IPS-18a (cell line): ENCODE data around the gene MGLL.

Experiments used
- H3K27ac ChIP-seq: one replicate; pipeline ENCODE4 v1.5.1; 2013; ENCODE audit warnings: low read length
- H3K27me3 ChIP-seq: one replicate; pipeline ENCODE4 v1.6.1; 2013; ENCODE audit warnings: mild to moderate bottlenecking, low read length; ENCODE audit not compliant: control insufficient read depth, insufficient read depth
- H3K36me3 ChIP-seq: one replicate; pipeline ENCODE4 v1.6.1; 2013; ENCODE audit warnings: low read depth, low read length; ENCODE audit not compliant: control insufficient read depth
- H3K4me1 ChIP-seq: one replicate; pipeline ENCODE4 v1.6.1; 2013; ENCODE audit warnings: low read depth, low read length; ENCODE audit not compliant: control insufficient read depth
- H3K4me3 ChIP-seq: one replicate; pipeline ENCODE4 v1.5.1; 2013; ENCODE audit warnings: low read length
- H3K9ac ChIP-seq: one replicate; pipeline ENCODE4 v1.6.1; 2013; ENCODE audit warnings: mild to moderate bottlenecking, low read length, moderate library complexity
- H3K9me3 ChIP-seq: one replicate; pipeline ENCODE4 v1.6.1; 2013; ENCODE audit warnings: low read depth, low read length; ENCODE audit not compliant: control insufficient read depth

Gene MGLL

DNA sequence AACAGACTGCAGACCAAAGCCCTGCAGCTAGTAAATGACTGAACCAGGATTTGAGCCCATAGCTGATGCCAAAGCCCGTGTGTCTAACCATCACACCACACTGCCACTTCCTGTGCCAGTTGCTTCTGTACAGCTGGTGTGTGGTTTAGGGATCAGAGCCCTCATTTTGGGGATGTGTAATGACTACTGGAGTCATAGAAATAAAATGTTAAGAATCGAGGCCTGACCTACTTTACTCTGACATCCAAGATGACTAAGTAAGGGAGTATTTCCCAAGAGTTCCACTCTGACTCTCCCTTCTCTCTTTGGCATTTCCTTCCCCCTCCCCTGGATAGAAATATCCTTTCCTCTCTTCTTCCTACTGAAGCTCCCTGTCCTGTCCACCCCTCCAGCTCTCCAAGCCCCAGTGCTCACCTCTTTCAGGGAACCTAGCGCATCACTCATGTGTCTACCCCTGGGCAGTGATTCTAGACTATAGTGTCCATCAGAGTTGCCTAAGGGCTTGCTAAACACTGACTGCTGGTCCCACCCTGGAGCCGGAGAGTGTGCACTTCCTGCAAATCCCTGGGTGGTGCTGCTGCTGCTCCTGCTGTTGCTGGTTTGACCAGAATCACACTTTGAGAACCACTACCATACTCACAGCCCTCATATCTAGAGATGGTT lies 53.8 kb downstream of the MGLL start:
- H3K9ac ChIP-seq = no peak overlapping the region
- no peaks in the 10 kb centered on the region for H3K27me3 ChIP-seq
- H3K4me1 ChIP-seq = no peaks in the 10 kb centered on the region
- no peaks in the 10 kb centered on the region for H3K36me3 ChIP-seq
- H3K9me3 ChIP-seq = no peaks in the 10 kb centered on the region
- H3K27ac ChIP-seq = no peak overlapping the region
- no peak overlapping the region for H3K4me3 ChIP-seq

DNA sequence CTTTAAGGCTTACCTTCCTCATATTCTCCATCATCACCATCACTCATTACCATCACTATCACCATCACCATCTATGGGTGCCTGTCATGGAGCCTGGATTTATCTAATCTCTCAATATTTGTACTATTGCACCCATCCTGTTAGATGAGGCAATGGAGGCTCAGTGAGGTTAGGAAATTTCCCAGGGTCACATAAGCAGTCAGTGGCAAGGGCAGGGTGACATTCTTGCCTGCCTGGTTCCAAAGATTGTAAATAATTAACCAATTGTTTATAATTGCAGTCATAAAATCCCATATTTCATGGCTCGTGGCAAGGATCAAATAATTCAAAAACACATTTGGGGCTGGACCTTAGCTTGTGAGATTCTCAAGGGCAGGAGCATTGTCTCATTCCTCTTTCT lies 55.2 kb downstream of the MGLL start:
- Histone ChIP-seq H3K9ac (no peak overlapping the region), H3K9me3 (no peaks in the 10 kb centered on the region), H3K4me3 (no peak overlapping the region), H3K36me3 (no peaks in the 10 kb centered on the region), H3K27ac (no peak overlapping the region), H3K4me1 (peaks cover under 1% of the 10 kb centered on the region), H3K27me3 (no peaks in the 10 kb centered on the region)

DNA sequence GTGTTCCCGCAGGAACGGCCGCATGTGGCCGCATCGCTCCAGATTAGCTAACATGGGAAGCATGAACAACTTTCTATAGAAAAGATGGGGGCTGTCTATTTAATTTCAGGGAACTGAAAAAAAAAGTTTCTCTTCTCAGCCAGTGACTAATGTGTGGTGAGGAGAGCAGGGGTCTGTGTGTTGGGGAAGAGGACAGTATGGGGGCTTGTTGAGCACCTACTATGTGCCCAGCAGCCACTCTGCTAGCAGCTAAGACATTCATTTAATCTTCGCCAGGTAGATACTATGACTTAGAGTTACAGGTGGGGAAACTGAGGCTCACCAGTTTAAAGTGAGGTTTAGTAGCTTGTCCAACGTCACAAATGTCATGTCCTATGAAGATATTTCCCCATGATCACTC lies 56.6 kb downstream of the MGLL start:
- Histone ChIP-seq H3K4me1 (peaks cover 5% of the 10 kb centered on the region), H3K9ac (no peak overlapping the region), H3K4me3 (no peak overlapping the region), H3K27ac (no peak overlapping the region), H3K9me3 (no peaks in the 10 kb centered on the region), H3K36me3 (no peaks in the 10 kb centered on the region), H3K27me3 (no peaks in the 10 kb centered on the region)

DNA sequence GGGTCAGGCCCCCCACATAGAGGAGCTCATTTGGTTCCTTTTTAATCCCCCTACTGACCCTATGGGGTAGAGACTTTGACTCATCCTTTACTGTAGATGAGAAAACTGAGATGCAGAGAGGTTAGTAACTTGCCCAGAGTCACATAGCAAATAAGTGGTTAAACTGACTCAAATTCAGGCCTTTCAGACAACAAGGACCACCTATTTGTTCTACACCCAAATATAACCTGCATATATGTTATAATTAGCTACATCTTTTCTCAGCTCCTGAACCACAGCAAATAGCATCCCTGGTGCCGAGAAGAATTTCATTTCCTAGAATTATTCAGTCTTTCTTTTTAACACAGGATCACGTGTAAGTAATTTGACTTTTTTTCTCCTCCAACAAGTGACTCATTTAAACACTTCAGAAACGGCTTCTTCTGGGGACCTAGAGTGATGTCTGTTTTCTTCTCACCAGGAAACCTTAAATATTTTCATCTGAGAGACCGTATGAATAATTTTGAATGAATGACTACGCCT lies 57.4 kb downstream of the MGLL start:
- H3K9me3 ChIP-seq = no peaks in the 10 kb centered on the region
- H3K27me3 ChIP-seq = no peaks in the 10 kb centered on the region
- no peaks in the 10 kb centered on the region for H3K36me3 ChIP-seq
- H3K9ac ChIP-seq = no peak overlapping the region
- H3K27ac ChIP-seq = no peak overlapping the region
- H3K4me1 ChIP-seq = peaks cover 5% of the 10 kb centered on the region
- H3K4me3 ChIP-seq = no peak overlapping the region

DNA sequence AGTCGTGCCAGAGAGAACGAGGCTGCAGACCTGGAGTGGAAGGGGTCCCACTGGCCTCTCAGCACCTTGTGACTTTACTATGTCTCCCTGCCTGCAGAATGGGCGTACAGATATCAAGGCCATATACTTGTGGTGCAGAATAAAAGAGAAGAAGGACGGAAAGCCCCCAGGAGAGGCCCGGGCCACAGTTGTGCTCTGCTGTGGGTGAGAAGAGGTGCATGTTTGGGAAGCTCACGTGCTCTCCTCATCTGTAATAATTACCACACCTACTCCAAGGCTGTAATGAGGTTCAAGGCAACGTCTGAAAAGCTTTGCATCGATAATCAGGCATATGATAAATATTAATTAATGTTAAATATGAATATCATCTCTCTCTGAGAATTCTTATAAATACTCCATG lies 58.0 kb downstream of the MGLL start:
- Histone ChIP-seq H3K27ac (no peak overlapping the region), H3K4me3 (no peak overlapping the region), H3K36me3 (no peaks in the 10 kb centered on the region), H3K9me3 (no peaks in the 10 kb centered on the region), H3K4me1 (peaks cover 5% of the 10 kb centered on the region), H3K27me3 (no peaks in the 10 kb centered on the region), H3K9ac (no peak overlapping the region)

DNA sequence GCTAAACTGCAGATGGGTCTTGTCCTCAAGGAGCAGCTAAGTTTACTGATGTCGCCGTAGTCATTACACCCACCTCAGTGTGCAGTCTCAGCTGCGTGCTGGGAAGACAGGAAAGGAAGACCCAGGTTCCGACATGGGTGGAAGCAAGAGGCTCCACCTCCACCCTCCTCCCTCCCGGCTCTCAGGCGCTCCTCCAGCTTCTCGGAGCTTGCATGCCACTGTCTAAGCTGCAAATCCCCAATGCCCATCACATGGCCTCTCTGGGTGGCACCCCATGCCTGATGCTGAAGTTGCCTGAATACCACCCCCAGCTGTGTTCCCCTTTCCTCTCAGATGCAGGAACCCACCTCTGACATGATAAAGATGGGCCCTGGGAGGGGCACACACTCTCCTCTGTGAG lies 58.5 kb downstream of the MGLL start:
- Histone ChIP-seq H3K36me3 (no peaks in the 10 kb centered on the region), H3K4me3 (no peak overlapping the region), H3K4me1 (peaks cover 5% of the 10 kb centered on the region), H3K27me3 (no peaks in the 10 kb centered on the region), H3K9me3 (no peaks in the 10 kb centered on the region), H3K27ac (no peak overlapping the region), H3K9ac (no peak overlapping the region)

DNA sequence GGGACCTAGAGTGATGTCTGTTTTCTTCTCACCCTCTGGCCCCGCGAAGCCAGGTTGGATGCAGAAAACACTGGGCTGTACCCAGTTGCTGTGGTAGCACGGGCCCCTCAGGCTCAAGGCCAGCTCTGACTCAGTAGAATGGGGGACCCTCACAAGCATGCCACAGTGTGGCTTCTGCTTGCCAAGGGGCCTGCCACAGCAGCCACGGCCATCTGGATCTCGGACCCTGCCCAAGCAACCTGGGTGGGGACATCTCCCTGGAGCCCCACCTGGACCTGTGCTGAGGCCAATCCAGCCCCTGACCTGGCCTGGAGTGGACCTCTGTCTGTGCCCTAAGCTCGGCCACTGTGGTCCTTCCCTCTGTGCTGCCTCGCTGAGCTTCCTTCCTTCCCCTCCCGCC lies 59.0 kb downstream of the MGLL start:
- H3K9ac ChIP-seq = no peak overlapping the region
- no peaks in the 10 kb centered on the region for H3K9me3 ChIP-seq
- no peak overlapping the region for H3K4me3 ChIP-seq
- no peaks in the 10 kb centered on the region for H3K36me3 ChIP-seq
- peaks cover 5% of the 10 kb centered on the region for H3K4me1 ChIP-seq
- H3K27me3 ChIP-seq = no peaks in the 10 kb centered on the region
- H3K27ac ChIP-seq = no peak overlapping the region

DNA sequence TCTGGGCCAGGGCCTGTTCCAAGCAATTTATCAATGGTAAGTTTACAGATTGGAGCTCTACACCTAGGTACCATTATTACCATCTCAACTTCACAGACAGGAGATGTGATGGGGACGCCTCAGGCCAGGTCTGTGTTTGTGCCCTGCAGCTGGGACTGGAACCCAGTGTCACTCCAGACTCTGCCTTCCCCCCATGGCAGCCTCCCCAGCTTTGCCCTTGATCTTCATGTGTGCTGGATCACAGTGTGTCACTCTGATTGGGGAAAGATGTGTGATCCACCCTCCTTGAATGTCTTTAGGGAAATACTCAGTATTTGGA lies 59.6 kb downstream of the MGLL start:
- H3K4me3 ChIP-seq = no peak overlapping the region
- H3K9me3 ChIP-seq = no peaks in the 10 kb centered on the region
- H3K9ac ChIP-seq = no peak overlapping the region
- peaks cover 5% of the 10 kb centered on the region for H3K4me1 ChIP-seq
- no peaks in the 10 kb centered on the region for H3K27me3 ChIP-seq
- no peak overlapping the region for H3K27ac ChIP-seq
- no peaks in the 10 kb centered on the region for H3K36me3 ChIP-seq

DNA sequence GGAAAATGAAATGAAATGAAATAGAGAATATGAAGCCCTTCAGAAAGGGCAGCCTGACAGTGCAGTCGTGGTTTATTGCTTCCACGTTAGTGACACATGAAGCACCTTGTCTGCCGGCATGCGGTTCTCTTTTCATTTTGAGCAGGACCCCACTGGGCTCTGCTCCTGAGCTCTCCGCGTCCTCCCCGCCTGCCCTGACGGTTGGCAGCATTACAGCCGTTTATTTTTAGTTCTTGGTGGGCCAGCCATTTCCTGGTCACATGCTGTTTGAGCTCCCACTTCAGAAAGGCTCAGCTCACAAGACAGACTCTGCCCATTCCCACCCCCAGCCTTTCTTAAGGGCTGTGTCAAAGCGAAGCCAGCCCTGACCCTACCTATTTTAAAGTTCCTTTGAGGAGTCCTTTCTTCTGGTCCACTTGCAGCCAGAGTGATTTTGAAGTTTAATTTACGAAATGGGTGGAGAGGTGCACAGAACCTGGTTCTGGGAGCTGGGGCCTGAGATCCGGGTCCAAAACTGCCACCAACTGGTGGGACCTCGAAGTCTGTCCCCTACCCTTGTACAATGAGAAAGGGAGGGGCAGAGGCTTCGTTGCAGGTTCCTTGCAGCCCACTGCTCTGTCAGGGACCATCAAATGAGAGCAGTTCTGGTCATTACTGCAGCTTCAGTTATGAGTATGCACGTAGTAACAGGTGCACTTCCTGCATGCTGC lies 60.1 kb downstream of the MGLL start:
- no peak overlapping the region for H3K9ac ChIP-seq
- H3K27ac ChIP-seq = no peak overlapping the region
- H3K4me1 ChIP-seq = peaks cover 5% of the 10 kb centered on the region

DNA sequence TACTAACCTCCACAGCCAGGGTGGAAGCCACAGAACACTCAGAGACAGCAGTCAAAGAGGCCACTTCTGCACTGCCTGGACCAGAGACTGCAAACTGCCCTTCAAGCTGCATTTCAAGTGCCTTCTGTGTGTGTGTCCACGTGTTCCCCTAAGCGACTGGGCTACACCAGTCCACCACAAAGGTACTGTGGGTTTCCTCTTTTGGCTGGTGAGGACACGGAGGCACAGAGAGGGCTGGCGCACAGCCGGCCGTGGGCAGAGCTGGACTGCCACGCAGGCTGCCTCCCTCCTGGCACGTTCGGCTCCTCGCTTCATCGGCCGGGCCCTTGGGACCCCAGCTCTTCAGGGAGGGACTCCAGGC lies 60.9 kb downstream of the MGLL start:
- Histone ChIP-seq H3K36me3 (no peaks in the 10 kb centered on the region), H3K9me3 (no peaks in the 10 kb centered on the region), H3K27ac (no peak overlapping the region), H3K27me3 (no peaks in the 10 kb centered on the region), H3K4me1 (peaks cover 5% of the 10 kb centered on the region), H3K9ac (no peak overlapping the region), H3K4me3 (no peak overlapping the region)

More for the DNA sequence above, 60.1 kb downstream of the MGLL start:
- H3K27me3 ChIP-seq = no peaks in the 10 kb centered on the region
- no peak overlapping the region for H3K4me3 ChIP-seq
- H3K36me3 ChIP-seq = no peaks in the 10 kb centered on the region
- no peaks in the 10 kb centered on the region for H3K9me3 ChIP-seq

DNA sequence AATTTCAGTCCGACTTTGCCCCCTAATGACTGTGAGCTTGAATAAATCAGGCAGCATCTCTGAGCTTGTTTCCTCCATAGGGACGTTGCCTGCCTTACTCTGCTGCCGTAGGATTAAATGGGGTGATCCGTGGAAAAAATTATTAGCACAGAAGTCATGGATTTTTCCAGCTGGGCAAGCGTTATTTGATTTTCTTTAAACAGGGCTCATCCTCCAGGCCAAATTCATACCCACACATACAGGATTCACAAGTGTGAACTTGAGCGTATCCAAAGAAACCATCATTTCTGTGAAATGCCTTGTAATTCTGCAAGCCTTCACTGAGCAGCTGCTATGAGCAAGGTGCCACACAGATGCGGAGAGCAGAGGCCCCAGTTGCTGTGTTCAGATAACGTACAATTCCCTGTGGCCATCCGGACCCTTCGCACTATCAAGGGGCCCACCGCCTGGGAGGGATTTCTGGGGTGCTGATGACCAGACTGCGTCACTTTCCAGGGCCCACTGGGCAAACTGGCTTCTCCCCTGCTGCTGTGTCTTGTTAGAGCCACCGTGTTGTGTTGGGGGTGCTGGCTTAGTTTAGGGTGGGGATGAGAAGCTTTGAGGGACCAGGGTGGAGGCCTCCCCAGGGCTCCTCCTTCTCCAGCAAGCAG lies 61.4 kb downstream of the MGLL start:
- Histone ChIP-seq H3K9ac (no peak overlapping the region), H3K4me3 (no peak overlapping the region), H3K27me3 (no peaks in the 10 kb centered on the region)

DNA sequence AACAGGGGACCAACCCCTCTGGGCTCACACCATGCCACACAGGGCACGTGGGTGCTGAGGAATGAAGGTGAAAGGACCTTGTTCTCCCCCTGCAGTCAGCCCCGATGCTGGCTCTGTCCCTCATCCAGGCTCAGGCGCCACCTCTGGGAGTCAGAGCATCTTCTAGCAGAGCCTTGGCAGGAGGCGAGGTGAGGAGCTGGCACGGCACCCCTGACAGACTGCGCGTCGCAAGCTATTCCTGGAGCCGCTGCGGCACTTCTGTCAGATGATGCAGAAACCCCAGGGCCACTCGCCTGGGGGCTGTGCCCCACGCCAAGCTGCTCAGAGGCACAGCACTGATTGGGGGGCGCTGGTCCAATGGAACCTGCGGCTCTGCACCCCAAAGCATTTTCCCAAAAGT lies 62.0 kb downstream of the MGLL start:
- Histone ChIP-seq H3K4me3 (no peak overlapping the region), H3K36me3 (no peaks in the 10 kb centered on the region), H3K9ac (no peak overlapping the region), H3K27me3 (no peaks in the 10 kb centered on the region), H3K27ac (no peak overlapping the region), H3K9me3 (no peaks in the 10 kb centered on the region), H3K4me1 (peaks cover 5% of the 10 kb centered on the region)

More for the DNA sequence above, 61.4 kb downstream of the MGLL start:
- H3K27ac ChIP-seq = no peak overlapping the region
- peaks cover 5% of the 10 kb centered on the region for H3K4me1 ChIP-seq
- H3K9me3 ChIP-seq = no peaks in the 10 kb centered on the region
- H3K36me3 ChIP-seq = no peaks in the 10 kb centered on the region
